ENCODE data around the gene TPD52L1. TPM values are rescaled to one million over a fixed set of nuclear protein-coding genes. Genes with fewer than 3 reads are reported as not detected.

TPD52L1 gene
- total RNA-seq, 1 donor from 2014 or later: not detected

DNA sequence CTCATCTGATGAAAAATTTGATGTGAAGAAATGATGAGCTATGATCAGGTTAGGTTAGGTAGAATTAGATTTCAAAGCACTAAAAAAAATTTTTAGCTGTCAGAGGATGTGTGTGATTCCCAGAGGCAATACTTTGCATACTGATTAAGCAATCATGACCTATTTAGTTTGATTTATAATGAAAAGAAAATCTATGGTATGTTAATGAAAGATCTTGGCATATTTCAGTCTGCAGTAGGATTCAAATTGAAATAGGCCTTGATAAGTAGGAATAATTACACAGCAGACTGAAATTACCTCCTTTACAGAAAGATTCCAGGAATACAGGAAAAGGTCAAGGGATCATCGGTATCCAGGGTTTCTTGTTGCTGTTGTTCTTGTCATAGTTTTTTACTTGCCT, 78.9 kb downstream of the TPD52L1 start:
- intact Hi-C loops (cut with micrococcal nuclease): no loop called here

DNA sequence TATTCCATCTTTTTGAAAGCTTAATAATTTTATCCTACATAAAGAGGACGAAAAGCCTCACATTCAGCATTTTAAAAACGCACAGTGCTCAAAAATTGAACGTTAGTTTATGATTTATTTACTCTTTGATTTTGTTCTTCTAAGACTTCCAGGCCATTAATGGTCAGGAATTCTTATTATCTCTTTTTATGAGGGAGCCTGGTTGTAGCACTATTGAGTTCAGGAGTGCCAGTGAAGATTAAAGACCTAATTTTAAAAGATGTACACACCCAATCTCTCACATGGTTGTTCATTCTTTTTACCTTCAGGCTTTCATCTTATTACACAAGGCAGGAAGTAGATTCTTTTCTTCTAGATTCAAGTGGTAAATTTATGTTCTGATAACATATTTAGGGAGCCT, 79.6 kb downstream of the TPD52L1 start:
- intact Hi-C loops (cut with micrococcal nuclease): no loop called here

DNA sequence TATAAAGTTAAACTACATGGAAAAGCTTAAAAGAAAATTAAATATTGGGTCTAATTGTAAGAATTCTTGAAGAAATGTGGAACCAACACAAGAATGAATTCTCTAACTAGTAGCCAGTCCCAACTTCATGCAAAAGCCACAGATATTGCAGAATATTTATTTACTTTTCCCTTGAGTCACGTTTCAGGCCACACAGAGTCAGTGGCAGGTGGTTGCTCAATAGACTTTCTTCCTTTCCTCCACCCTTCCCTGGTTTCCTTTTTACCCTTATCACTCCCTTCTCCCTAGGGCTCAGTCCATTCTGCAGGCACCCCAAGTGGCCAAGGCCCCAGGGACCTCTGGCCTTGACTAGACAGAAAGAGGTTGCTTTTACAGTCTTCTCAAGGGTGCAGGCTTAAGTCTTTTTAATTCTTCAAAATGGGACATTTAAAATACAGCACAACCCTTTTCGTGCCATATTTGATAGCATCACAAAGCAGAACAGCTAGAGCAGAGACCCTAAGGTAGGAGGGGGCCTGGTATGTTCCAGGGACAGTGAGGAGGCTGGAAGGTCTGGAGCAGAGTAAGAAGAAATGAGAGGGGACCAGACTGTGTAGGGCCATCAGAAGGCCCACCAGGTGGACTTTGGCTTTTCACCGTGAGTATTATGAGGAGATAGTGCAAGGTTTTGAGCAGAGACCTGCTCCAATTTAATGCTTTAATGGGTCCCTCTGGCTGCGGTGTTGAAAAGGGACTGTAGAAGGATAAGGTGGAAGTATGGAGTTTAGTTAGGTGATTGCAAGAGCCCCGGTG, 83.2 kb downstream of the TPD52L1 start:
- intact Hi-C loops (cut with micrococcal nuclease): no loop called here

DNA sequence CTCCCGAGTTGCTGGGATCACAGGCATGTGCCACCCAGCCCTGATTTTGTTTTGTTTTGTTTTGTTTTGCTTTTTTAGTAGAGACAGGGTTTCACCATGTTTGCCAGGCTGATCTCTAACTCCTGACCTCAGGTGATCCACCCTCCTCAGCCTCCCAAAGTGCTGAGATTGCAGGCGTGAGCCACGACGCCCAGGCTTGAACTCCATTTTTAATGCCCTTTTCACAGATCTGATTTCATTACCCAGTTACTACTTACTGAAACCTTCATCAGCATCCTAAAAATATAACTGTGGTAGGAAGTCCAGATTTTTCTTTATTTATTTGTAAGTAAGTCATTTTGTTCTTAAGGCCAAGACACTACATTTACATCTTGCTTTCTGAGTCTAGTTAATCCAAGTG, 84.2 kb downstream of the TPD52L1 start:
- intact Hi-C loops (cut with micrococcal nuclease): no loop called here

DNA sequence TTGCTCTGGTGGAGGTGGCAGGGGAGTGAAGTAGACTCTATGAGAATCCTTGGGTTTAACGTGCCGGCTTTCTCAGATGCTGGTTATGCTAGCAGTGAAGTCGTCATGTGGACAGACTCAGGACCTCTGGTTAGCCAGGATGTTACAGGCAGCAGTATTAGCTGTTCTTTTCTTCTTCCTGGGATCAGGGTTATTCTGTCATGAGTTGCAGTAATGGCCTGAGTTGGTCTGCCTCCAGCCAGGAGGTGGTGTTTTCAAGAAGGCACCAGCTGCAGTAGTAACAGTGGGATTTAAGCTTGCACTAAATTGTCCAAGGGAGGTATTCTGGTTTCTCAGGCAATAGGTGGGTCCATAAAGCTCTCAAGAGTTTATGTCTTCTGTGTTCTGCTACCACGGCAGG, 91.5 kb downstream of the TPD52L1 start:
- intact Hi-C loops (cut with micrococcal nuclease): no loop called here

DNA sequence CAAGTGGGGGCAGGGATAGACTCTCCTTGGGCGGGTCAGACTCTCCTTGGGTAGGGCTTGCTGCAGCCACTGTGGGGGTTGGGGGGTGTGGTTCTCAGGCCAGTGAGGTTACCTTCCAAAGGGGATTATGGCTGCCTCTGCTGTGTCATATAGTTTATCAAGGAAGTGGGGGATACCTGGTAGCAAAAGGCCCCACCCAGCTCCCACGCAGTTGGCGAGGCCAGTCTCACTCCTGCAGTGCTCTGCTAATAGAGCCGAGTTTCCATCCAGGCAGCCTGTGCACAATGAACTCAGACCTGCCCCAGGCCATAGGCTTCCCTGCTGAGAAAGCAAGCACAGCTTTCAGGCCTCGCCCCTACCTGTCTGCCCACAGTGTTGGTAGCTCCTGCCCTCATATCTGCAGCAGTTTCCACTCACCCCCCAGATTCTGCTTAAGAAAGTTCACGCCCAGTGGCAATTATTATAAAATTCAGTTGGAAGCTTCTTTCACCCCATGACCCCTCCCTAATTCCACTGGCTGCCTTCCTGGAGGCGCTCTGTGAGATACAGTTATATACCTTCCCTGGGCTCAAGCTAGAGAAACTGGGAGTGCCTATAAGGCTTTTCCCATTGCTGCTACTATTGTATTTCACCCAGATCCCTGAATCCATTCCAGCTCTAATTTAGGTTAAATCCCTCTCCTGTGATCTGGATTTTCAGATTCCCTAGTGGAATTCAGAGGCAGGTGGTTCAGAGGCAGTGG, 92.1 kb downstream of the TPD52L1 start:
- intact Hi-C loops (cut with micrococcal nuclease): no loop called here

DNA sequence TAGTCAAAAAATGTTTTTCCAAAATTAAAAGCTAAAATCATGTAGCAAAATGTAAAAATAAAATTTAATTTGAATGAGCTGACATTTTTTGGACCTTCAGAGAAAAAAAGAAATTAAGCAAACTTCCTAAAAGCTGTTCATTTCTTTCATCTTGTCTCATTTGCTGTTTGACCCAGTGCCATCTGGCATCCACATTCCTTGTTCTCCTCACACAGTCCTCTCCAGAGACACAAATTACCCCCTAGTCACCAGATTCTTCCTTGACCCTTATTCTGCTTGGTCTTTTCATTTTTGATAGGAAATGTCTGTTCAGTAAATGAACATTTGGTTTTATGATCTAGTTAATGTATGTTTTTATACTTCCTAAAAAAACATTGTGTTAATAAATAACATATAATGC, 93.0 kb downstream of the TPD52L1 start:
- intact Hi-C loops (cut with micrococcal nuclease): no loop called here

DNA sequence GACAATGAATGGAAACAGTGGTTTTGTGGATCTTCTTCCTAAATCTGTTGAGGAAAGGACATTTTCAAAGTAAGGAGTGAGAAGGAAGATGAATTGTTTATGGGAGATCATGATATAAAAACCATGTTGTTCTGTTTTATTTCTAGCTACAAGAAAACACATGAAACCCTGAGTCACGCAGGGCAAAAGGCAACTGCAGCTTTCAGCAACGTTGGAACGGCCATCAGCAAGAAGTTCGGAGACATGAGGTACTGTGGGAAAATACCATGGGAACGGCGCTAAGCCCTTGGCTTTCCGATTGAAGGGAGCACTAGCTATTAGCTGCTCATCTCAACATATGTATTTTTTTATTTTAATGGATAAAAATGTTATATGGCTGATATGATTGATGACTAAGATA, 94.6 kb downstream of the TPD52L1 start:
- intact Hi-C loops (cut with micrococcal nuclease): no loop called here

DNA sequence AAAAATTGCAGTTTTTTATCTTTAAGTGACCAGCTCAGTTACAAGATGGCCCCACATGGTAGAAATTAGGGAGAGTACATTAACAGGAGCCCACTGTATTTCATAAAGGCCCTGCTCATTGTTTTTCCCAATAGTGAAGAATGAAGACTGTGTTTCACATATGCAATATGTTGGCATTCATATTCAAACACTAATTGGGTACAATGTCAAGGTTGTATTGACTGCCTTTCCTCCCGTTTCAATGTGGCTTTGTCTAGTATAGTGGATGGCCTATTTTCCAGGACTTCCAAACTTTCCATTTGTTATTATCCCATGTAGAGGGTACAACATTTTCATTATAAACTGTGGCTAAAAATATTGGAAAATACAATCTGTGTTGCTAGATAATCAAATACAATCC, 96.9 kb downstream of the TPD52L1 start:
- intact Hi-C loops (cut with micrococcal nuclease): no loop called here

DNA sequence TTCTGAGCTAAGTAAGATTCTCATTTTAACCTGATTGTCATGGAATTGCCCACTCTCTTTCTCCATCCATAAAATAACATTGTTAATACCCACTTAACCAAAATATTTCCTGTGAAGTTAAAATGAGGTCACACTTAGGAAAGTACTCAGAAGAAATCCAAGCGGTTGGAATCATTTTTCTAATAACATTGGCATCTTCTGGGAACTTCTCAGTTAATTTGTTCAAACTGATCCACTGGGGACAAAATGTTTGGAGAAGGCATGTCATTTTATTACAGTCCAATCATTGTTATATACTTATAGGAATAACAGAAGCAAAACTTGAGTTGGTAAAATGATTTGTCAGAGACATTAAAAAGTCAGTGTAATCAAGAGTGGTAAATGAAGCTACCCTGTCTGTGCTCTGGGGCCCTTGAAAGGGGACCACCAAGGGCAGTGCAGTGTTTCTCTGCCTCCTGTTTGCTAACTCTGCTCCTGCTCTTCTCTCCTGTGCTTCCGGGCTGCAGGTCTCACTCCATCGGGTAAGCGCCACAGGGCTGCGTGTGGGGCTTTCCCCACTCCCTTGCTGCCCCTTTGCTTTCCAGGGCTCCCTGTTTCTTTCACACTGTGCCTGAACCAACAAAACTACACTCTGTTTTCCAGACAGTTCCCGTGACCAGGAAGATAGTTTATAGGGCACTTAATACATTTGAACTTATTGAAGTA, 98.1 kb downstream of the TPD52L1 start:
- intact Hi-C loops (cut with micrococcal nuclease): no loop called here

DNA sequence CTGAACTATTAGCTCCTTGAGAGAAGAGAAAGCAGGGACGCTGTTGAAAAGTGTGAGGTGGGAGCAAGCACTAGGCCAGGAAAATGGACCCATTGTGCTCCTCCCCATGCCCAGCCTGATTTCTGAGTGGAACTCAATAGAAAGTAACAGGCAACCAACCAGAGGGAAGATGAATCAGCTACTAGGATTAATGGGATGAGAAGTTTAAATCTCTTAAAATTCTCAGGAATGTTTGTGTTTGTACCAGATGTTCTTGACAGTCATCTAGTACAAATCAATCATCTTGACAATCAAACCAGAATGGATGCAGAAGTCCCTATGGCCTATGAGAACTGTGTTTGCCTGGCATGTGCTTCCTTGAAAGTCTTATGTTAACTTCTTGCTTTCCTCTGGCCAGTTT, 99.3 kb downstream of the TPD52L1 start:
- intact Hi-C loops (cut with micrococcal nuclease): no loop called here

DNA sequence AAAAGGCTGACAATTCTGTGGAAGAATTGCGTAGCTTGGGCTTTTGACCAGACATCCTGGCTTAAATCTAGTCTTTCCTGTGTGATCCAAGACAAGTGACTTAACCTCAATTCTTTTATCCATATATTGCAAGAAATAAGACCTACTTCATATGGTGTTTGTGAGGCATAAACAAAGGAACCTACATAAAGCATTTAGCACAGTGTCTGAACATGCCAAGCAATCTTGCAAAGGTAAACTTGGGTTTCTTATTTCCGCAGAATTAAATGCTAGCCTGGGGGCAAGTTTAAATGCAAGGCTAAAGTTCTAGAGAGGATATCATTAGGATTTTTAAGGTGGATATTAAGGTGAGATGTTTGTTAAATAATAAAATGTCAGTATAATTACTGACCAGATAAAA, 100.3 kb downstream of the TPD52L1 start:
- intact Hi-C loops (cut with micrococcal nuclease): no loop called here

DNA sequence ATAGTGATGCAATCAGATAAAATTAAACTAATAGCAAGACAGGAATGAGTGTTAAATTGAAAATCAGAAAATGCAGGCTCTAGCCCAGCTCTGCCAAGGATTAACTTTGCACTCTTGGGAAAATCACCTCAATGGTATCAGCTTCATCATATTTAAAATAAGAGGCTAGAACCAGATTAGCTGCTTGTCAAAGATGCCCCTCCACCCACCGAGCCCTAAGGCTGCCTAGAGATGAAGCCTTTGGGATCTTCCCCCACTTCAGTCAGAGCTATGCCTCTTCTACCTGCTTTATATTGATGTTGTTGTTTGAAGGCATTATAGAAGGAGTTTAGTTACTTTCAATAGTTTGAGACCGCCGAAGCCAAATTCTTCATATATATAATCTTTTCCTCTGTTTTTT, 100.7 kb downstream of the TPD52L1 start:
- intact Hi-C loops (cut with micrococcal nuclease): no loop called here

DNA sequence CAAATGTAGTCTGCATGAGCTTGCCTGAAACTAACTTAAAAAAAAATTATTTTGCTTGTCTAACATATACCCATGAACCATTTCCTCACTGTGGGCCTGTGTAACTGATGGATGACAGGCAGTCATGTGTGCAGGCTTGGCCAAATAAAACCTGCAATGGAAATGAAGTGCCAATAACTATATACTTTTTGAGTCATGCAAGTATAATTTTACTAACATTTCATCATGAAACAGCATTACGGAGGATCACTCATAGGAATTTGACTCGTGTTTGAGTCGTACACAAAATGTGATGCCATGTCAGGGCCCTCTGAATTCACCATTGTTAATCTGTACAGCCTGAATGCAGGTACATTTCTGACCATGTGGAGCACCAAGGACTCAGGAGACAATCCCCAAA, 101.6 kb downstream of the TPD52L1 start:
- intact Hi-C loops (cut with micrococcal nuclease): no loop called here

DNA sequence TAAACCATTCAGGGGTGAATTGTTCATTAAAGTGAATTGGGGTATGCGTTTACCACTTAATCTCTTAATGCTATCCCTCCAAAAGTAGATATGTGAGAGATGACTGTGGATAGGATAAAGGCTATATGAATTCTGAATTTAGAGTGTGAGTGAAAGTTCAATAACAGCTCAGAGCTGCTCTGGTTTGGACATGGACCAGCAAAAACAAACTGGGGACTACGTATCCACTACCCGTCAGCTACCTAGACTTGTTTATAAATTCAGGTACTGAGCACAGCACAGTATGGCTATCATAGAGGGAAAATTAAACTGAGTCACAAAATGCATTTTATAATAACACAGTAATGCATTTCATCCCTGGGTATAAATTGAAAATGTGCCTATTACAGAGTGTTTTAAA, 103.8 kb downstream of the TPD52L1 start:
- intact Hi-C loops (cut with micrococcal nuclease): no loop called here

DNA sequence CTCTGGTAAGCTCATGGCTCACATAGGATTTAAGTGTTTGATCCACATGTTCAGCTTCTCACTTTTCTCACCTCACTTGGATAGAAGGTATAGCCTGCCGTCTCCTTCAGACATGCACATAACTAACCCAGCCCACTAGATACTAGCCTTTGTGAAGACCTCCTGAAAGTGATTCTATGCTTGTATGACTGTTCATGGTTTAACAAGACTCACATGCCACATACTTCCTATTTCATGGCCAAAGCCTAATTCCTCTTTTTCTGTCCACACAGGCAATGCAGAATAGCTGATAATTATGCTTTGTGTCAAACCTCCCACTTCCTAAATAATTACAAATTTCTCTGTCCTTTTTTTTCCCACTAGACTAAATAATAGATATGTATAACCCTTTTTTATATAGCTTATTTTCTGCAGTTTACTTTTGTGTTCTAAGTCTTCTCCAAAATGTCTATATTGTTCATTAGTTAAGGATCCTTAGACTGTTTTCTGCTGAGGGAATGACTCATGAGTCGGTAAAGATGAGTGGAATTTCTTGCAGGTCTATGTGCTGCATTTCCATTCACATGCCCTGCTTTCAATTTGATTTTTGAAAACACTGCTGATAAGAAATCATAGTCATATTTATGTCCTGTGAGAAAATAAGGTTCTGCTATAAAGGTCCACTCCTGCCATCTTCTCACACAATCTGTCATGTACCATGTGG, 105.2 kb downstream of the TPD52L1 start:
- intact Hi-C loops (cut with micrococcal nuclease): no loop called here

DNA sequence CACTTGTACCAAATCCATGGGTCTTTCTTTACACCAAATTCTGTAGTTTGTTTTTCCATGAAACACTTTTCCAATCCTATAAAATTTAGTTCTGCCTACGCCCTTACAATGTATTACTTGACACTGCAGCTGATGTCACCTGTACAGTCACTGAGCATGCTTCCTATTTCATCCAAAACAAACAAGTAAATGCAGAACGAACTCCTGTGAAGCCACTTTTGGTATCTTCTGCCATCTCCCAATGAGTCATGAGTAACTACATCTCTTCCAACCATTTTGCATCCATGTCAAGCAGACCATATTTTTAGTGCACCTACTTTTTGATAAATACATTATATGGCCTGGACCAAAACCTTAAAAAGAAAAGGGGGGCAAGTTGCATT, 105.8 kb downstream of the TPD52L1 start:
- intact Hi-C loops (cut with micrococcal nuclease): no loop called here

DNA sequence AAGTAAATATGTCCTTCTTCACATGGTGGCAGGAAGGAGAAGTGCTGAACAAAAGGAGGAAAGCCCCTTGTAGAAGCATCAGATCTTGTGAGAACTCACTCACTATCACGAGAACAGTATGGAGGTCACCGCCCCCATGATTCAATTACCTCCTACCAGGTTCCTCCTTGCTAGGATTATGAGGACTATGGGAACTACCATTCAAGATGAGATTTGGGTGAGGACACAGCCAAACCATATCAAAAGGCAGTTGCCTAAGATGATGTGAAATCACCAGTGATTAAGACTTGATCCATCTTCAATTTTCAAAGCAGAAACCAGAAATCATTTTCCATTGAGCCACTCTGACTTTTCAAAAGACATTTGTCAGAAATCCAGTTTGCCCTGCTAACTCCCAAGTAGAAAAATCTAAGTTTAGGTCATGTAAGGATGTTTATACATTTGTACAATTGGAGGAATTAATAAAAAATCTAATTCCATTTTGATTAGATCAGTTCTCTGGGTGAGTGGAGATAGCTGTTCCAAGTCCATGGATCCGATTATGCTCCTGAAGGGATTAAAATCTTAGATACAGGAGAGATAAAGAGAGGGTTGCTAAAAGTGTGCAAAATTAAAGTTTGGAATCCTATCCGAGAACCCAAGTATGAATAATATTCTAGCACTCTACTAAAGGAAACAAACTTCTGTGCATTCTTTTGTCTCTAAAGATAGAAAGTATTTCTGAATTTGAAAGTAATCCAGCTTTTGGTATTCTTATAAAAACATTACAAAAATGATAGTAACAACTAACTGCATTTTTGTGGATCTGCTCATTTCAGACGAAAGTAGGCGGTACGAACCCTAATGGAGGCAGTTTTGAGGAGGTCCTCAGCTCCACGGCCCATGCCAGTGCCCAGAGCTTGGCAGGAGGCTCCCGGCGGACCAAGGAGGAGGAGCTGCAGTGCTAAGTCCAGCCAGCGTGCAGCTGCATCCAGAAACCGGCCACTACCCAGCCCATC, 108.7 kb downstream of the TPD52L1 start:
- intact Hi-C loops (cut with micrococcal nuclease): no loop called here

DNA sequence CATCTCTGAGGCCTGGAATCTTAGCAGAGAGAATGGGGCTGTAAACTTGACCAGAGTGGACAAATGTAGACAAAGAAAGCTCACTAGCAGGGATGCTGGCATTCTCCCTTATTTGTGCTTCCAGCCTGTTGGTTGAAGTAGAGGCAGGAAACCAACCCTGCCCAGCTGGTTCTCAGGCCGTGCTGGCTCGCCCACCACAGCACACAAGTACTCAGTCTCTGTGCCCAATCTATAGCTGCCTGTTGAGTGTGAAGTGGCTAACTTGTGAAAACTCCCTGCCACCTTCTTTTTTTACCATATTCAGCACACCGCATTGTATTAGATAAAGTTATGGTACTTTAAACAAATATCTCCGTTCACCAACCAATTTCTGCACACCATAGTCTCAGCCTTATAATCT, 110.9 kb downstream of the TPD52L1 start:
- intact Hi-C loops (cut with micrococcal nuclease): no loop called here

DNA sequence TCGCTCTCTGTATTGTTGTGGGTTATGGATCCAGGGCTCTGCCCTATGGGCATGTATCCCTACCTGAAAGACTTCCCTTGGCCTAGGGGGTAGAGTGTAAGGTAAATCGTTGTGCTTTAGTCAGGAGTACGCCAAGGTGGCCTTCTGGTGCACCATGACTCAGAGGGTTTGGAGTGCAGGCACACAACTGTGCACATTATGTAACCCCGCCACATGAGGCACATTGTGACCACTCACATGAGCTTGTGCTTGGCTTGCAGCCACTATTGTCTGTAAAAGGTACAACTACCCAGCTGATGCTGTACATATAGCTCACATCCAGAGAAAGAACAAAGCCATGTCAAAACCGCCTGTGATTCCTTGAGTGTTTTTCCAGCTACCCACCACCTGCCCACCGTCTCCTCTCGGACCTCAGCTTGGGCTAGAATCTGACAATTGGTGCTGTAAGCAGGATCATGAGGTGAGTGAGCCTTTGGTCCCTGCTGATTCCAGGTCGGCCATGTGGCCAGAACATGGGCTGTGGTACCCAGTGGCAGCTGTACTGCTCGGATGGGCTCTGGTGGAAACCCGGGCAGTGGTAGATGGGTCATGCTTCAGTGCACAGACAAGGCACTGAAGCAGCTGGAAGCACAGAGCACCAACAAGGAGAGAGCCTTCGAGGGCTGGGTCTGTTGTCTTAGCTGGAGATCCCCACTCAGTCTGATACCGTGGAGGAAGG, 114.4 kb downstream of the TPD52L1 start:
- intact Hi-C loops (cut with micrococcal nuclease): no loop called here

Measured in T-helper 1 cell treated with Interleukin-12 subunit alpha and Interleukin-12 subunit beta and Interleukin-4 antibody, amounts not matched to agents 30 ng/mL and 1 ng/mL, for 36 hours (primary cell).